CD4-positive, alpha-beta T cell (primary cell): ENCODE results near the gene BHMT2. TPM values are rescaled to one million over a fixed set of nuclear protein-coding genes. Genes with fewer than 3 reads are reported as not detected.

Experiments
- ATAC-seq: fragments of 200-7000 bp; cut with Tn5 transposase; one replicate; pipeline ENCODE4 v1.10.0; 2022; ENCODE audit warnings: mild to moderate bottlenecking; ENCODE audit not compliant: poor library complexity
- CTCF ChIA-PET: fragments of 350-600 bp; sonication (Branson Sonifier 250); formaldehyde crosslinking; loops from one replicate; lab custom pipeline; 2021; ENCODE audit warnings: antibody characterized with exemption, inconsistent platforms; lab: Charles Lee
- POLR2A ChIA-PET: fragments of 350-600 bp; sonication (Branson Sonifier 250); formaldehyde crosslinking; loops from one replicate; lab custom pipeline; 2021; ENCODE audit warnings: antibody characterized with exemption, inconsistent platforms; lab: Charles Lee
- DNase-seq, 14 experiments: peaks; one replicate each; pipeline ENCODE4 v3.0.0-alpha.2; 2013 to 2020; ENCODE audit warnings: mixed read lengths in 2 of 14
- H3K27ac ChIP-seq, 2 donors: one replicate each; pipeline versions ENCODE4 v1.5.1 to v1.7.0; 2013; ENCODE audit warnings: low read length in 2 of 2, low read depth in 1 of 2, mild to moderate bottlenecking in 1 of 2
- H3K27me3 ChIP-seq, 2 experiments: 1 replicate in 1 of 2; 2 replicates in 1 of 2; pipeline versions ENCODE4 v1.6.1 to v1.7.0; 2013; ENCODE audit warnings: low read length in 2 of 2, control low read depth in 1 of 2, mild to moderate bottlenecking in 1 of 2, moderate library complexity in 1 of 2; ENCODE audit not compliant: insufficient read depth in 2 of 2, control insufficient read depth in 1 of 2
- H3K36me3 ChIP-seq: one replicate; pipeline ENCODE4 v1.6.1; 2013; ENCODE audit warnings: low read length, control low read depth; ENCODE audit not compliant: insufficient read depth
- H3K4me1 ChIP-seq: one replicate; pipeline ENCODE4 v1.6.1; 2013; ENCODE audit warnings: low read length, control low read depth; ENCODE audit not compliant: insufficient read depth
- H3K4me3 ChIP-seq: one replicate; pipeline ENCODE4 v1.5.1; 2013; ENCODE audit warnings: mild to moderate bottlenecking, low read length, moderate library complexity
- H3K9me3 ChIP-seq, 2 experiments: 1 replicate in 1 of 2; 2 replicates in 1 of 2; pipeline versions ENCODE4 v1.6.1 to v1.7.0; 2013; ENCODE audit warnings: low read length in 2 of 2, mild to moderate bottlenecking in 2 of 2, control low read depth in 1 of 2, moderate library complexity in 1 of 2; ENCODE audit not compliant: control insufficient read depth in 1 of 2, insufficient read depth in 1 of 2
- H3K27ac Mint-ChIP-seq: one replicate; pipeline ENCODE4 v1.8.0; 2020; ENCODE audit warnings: mixed read lengths
- H3K27me3 Mint-ChIP-seq: one replicate; pipeline ENCODE4 v1.8.0; 2021; ENCODE audit warnings: mixed read lengths
- H3K36me3 Mint-ChIP-seq: one replicate; pipeline ENCODE4 v1.8.0; 2021; ENCODE audit warnings: low read depth, mixed read lengths
- H3K4me1 Mint-ChIP-seq: one replicate; pipeline ENCODE4 v1.8.0; 2021; ENCODE audit warnings: low read depth, mixed read lengths
- H3K4me3 Mint-ChIP-seq: one replicate; pipeline ENCODE4 v1.8.0; 2020; ENCODE audit warnings: mild to moderate bottlenecking, mixed read lengths
- H3K9me3 Mint-ChIP-seq: one replicate; pipeline ENCODE4 v1.8.0; 2020; ENCODE audit warnings: mixed read lengths
- intact Hi-C, 2 experiments: fragments of 100-400 bp; cut with DNase I in 1 of 2; cut with micrococcal nuclease in 1 of 2; formaldehyde crosslinking; loops; one replicate each; pipeline versions ENCODE4 v1.15.1 to v1.9.0; 2023 to 2025; cut with DNase I, micrococcal nuclease
- total RNA-seq, 174 experiments: library from RNA in 2 of 174; stranded (reverse) in 2 of 174; gene quantifications; one replicate each; pipeline ENCODE4 v1.2.3 and lab custom pipeline; 2021 to 2026
- TF ChIP-seq, protein P1 (sequence below): fragments of 200-600 bp; IDR thresholded peaks from one replicate; pipeline ENCODE4 v1.8.0; 2022; ENCODE audit warnings: antibody characterized with exemption, mild to moderate bottlenecking

The BHMT2 gene
- total RNA-seq, 2 experiments from 2014 or later: not detected

- intact Hi-C loops: no loop called here
- ChIA-PET CTCF (interaction anchor here (1.2 kb wide), 1 partner anchor 11 kb away, joined by 3 read pairs; no protein-coding TSS in a partner anchor), POLR2A (no interaction called here)
- no peaks in the 10 kb centered on the region for H3K36me3 Mint-ChIP-seq
- Histone ChIP-seq H3K9me3 (peaks cover 4 to 7% of the 10 kb centered on the region in 2 experiments), H3K4me3 (no peak overlapping the region), H3K27me3 (no peaks in the 10 kb centered on the region), H3K36me3 (no peaks in the 10 kb centered on the region), H3K27ac (no peak overlapping the region), H3K4me1 (no peaks in the 10 kb centered on the region)
- no peaks in the 10 kb centered on the region for H3K27me3 Mint-ChIP-seq
- no peak for DNase-seq
- no peak overlapping the region for H3K4me3 Mint-ChIP-seq
- H3K4me1 Mint-ChIP-seq: no peaks in the 10 kb centered on the region
- H3K27ac Mint-ChIP-seq: no peak overlapping the region
- no peak for ATAC-seq
- no peaks in the 10 kb centered on the region for H3K9me3 Mint-ChIP-seq
- TF ChIP-seq, protein P1, sequence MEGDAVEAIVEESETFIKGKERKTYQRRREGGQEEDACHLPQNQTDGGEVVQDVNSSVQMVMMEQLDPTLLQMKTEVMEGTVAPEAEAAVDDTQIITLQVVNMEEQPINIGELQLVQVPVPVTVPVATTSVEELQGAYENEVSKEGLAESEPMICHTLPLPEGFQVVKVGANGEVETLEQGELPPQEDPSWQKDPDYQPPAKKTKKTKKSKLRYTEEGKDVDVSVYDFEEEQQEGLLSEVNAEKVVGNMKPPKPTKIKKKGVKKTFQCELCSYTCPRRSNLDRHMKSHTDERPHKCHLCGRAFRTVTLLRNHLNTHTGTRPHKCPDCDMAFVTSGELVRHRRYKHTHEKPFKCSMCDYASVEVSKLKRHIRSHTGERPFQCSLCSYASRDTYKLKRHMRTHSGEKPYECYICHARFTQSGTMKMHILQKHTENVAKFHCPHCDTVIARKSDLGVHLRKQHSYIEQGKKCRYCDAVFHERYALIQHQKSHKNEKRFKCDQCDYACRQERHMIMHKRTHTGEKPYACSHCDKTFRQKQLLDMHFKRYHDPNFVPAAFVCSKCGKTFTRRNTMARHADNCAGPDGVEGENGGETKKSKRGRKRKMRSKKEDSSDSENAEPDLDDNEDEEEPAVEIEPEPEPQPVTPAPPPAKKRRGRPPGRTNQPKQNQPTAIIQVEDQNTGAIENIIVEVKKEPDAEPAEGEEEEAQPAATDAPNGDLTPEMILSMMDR: no peak
Observed at GRCh38 chr5:79036769-79037168, 32.8 kb upstream of the BHMT2 start.

- Histone ChIP-seq H3K27me3 (no peaks in the 10 kb centered on the region), H3K4me1 (no peaks in the 10 kb centered on the region), H3K27ac (no peak overlapping the region), H3K4me3 (no peak overlapping the region), H3K9me3 (peaks cover 0 to 3% of the 10 kb centered on the region in 2 experiments), H3K36me3 (no peaks in the 10 kb centered on the region)
- ChIA-PET CTCF (no interaction called here), POLR2A (no interaction called here)
- no peaks in the 10 kb centered on the region for H3K9me3 Mint-ChIP-seq
- DNase-seq (no peak), ATAC-seq (no peak)
- peaks cover 4% of the 10 kb centered on the region for H3K27me3 Mint-ChIP-seq
- no peaks in the 10 kb centered on the region for H3K4me1 Mint-ChIP-seq
- H3K36me3 Mint-ChIP-seq: no peaks in the 10 kb centered on the region
- H3K27ac Mint-ChIP-seq: no peak overlapping the region
- no peak overlapping the region for H3K4me3 Mint-ChIP-seq
- TF ChIP-seq, protein P1: no peak
- intact Hi-C loops: no loop called here
Observed at GRCh38 chr5:79042188-79042587, 27.4 kb upstream of the BHMT2 start.

DNA sequence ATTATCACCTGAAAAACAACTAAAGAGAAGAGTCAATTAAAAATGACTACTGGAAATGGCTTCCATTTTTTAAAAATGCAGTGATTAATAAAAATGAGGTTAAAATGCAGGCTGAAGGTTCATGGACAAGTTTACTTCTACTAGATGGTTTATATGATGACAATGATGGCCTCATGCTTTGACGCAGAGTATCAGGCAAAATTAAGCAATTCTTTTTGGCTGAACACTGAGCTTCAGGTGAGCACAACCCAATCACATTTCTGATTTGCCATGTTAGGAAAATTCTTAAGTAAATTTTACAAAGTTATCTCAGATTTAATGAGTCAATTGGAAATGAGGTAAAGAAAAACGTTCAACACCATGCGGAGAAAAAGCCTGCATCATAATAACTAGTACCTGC lies 22.4 kb upstream of the BHMT2 start:
- CTCF ChIA-PET: interaction anchor here (1.7 kb wide), 1 partner anchor 23 kb away, joined by 4 read pairs; no protein-coding TSS in a partner anchor

More for the DNA sequence above, 22.4 kb upstream of the BHMT2 start:
- peaks cover 2% of the 10 kb centered on the region for H3K9me3 Mint-ChIP-seq
- DNase-seq (no peak), ATAC-seq (no peak)
- no peaks in the 10 kb centered on the region for H3K27me3 ChIP-seq
- no peak overlapping the region for H3K4me3 Mint-ChIP-seq
- intact Hi-C loops: no loop called here
- H3K27ac Mint-ChIP-seq: no peak overlapping the region
- no peaks in the 10 kb centered on the region for H3K36me3 ChIP-seq
- H3K4me1 ChIP-seq: no peaks in the 10 kb centered on the region
- H3K9me3 ChIP-seq: no peaks in the 10 kb centered on the region
- peaks cover 4% of the 10 kb centered on the region for H3K27me3 Mint-ChIP-seq
- TF ChIP-seq, protein P1: no peak
- no peak overlapping the region for H3K27ac ChIP-seq
- no peaks in the 10 kb centered on the region for H3K4me1 Mint-ChIP-seq
- H3K4me3 ChIP-seq: no peak overlapping the region
- POLR2A ChIA-PET: no interaction called here
- no peaks in the 10 kb centered on the region for H3K36me3 Mint-ChIP-seq
